DMS 273 (cell line): ENCODE results near the gene DOCK2.
"Not testable (repeated sequence)": the region's sequence is repeated elsewhere in the genome, so short reads cannot be mapped to it uniquely, and the experiment has no call there.

Experiments used
- DNase-seq: peaks from one replicate; lab custom pipeline; 2025; ENCODE audit not compliant: unreplicated experiment; lab: John Stamatoyannopoulos, UW

Gene DOCK2

GRCh38 chr5:169933616-169934015 lies 296.5 kb downstream of the DOCK2 start:
- DNase-seq = peak; percentile 34

DNA sequence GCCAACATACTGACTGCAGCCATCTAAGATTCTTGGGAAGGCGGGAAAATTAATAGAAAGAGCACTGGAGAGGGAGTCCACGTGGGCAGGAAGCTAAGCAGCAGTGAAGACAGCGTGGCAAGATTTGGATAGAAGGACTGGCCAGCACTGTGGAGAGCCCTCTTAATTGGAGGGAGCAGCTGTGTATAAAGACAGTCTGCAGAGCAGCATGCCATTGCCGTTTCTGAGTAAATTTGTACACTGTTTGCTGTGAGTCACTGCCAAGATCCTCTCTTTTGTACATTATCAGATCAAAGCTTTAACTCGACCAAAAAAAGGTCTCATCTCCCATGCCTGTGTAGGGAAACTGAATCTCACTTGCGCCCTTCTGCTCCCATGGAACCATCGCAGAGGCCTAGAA lies 297.9 kb downstream of the DOCK2 start:
- DNase-seq = no peak

- no peak for DNase-seq
Measured at GRCh38 chr5:169935762-169936161, 298.7 kb downstream of the DOCK2 start.

- no peak for DNase-seq
Measured at GRCh38 chr5:169938439-169938838, 301.4 kb downstream of the DOCK2 start.

DNA sequence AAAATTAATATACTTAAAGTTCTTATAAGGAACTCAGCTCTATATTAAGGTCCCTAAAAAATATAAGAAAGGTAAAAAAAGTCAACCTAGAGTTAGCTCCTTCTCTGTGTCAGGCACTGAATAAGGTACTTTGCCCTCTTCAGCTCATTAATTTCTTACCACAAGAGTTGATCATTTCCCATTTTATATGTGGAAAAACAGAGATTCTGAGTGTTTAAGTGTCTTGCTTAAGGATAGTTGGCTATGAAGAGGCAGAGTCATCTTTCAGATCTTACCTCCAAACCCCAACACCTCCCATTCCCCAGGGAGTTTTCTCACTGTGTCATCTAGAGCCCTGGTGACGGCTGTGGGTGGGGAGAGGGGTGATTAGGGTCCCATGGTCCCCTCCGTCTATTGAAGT lies 302.7 kb downstream of the DOCK2 start:
- no peak for DNase-seq

- no peak for DNase-seq
Measured at GRCh38 chr5:169941542-169941941, 304.5 kb downstream of the DOCK2 start.

DNA sequence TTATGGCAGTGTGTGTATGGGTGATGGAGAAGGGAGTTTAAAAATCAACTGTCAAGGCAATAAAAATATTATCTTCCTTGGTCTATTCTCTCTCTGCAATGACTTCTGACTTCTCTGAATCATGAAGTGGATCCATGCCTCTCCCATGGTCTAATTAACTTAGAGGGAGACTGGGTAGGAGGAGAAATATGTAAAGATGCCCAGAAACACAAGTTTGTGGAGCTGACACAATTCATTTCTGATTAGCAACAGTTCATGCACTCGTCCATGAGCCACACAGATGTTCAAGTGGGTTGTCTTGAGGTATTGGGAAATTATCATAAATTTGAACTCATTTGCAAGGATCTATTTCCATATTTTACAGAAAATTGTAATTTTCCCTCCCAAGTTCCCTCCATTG lies 305.1 kb downstream of the DOCK2 start:
- DNase-seq = no peak

- no peak for DNase-seq
Measured at GRCh38 chr5:169943026-169943425, 306.0 kb downstream of the DOCK2 start.

GRCh38 chr5:169944115-169944514 lies 307.0 kb downstream of the DOCK2 start:
- DNase-seq = no peak

DNA sequence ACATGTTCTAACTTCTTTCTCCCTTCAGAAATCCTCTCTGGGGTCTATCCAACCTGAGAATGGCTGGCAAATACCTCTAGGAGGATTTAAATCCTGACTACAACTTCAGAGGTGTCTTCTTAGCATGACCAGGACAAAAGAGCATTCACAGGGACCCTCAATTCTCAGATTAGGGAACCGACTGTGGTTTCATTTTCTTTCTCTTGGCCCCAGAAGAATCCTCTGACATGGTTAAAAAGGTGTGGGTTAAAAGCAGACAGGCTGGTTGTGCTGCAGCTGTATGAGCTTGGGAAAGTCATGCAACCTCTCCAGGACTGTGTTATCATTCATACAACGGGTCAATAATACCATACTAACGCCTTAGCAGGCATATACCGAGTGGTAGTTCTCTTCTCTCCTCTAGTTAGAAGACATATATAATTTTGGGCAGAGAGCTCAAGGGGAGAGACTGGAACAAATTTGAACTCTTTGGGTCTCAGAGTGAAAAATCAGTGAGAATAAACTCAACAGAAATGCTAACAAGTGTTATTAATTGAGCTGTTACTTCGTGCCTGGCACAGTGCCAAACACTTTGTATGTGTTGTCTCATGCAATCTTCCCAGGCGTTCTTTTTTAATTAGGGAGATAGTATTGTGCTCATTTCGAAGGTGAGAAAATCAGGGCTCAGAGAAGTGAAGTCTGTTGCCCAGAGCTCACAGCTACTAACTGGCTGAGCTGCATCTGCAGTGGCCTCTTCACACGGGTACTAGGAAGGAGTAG lies 308.0 kb downstream of the DOCK2 start:
- peak; percentile 29 for DNase-seq

DNA sequence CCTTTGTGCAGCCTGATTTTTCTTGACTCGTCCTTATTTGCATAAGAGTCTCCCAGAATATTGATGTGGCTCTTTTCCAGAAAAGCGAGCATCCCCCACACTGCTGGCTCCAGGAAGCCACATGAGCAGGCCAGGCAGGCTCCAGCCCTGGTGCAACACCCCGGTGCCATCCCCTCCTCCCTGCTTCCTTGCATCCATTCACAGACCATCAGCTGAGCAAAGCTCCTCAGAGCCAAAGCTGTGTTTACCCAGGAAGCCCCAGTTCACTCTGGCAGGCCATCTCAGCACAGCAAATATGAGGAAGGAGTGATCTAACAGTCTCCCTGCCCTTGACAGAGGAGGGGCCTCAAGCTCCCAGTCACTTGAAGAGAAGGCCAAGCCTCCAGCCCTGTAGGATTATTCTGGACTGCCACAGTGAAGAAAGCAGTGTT lies 308.8 kb downstream of the DOCK2 start:
- DNase-seq = no peak

- no peak for DNase-seq
Measured at GRCh38 chr5:169946743-169947295, 309.7 kb downstream of the DOCK2 start.

GRCh38 chr5:169950333-169950732 lies 313.3 kb downstream of the DOCK2 start:
- no peak for DNase-seq

DNA sequence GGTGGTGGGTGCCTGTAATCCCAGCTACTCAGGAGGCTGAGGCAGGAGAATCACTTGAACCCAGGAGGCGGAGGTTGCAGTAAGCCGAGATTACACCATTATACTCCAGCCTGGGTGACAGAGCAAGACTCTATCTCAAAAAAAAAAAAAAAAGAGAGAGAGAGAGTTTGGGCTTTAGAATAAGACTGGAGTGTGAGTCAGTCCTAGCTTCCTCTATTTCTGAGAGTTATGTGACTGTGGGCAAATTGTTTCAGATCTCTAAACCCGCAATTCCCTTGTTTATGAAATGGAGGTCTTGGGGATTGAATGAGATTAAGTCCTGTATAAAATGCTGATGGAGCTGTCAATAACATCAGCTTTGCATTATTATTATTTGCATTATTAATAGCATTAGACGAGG lies 316.1 kb downstream of the DOCK2 start:
- not testable (repeated sequence) for DNase-seq

GRCh38 chr5:169954786-169955185 lies 317.7 kb downstream of the DOCK2 start:
- DNase-seq = peak; percentile 82

DNA sequence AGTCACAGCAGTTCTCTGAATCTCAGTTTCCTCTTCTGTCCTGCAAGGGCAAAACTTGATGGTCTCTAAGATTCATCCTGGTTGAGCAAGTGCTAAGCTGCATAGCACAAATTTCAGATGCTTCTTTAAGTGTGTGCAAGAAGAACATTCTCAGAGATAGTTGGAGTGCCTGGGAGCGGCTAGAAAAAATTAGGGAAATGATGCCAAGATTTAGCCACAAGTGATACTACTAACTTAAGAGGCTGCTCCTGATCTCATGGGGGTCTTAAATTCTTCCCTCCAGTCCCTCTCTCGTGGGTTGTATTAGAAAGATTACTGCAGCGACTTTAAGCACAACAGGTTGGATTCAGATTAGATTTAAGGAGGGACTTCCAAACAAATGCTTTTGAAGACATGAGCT lies 319.1 kb downstream of the DOCK2 start:
- DNase-seq = no peak

DNA sequence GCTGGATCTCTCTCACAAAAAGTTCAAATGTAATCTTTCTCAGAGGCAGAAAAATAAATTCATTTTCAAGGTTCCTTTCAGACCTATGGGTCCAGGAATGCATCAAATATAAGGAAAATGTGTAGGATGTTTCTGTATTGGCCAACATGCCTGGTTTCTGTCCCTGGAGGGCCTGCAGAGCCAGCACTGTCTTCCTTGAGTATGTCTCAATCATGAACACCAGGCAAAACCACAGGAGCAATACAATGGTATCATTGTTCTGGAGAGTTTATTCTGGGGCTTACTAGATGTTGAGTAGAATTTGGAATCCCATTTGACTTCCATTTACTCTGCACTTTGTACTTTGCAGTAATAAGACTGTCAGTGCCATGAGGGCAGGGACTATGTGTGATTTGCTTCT lies 319.7 kb downstream of the DOCK2 start:
- no peak for DNase-seq

DNA sequence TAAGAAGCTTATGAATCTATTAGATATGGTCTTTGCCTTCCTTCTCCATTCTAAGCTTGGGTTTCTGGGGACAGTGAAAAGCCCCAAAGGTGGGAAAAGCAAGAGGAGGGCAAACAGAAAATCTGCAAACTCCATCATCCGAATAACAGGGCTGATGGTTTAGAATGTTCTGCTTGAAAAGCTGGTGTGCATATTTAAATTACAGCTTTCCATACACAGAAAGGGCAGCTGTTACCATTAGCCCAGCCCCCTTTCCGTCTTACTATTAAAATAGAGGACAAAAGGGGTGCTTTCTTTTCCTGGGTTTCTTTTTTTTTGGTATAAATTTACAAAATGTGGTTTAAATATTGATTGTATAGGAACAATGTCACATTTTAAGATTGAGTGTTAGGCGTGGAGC lies 321.2 kb downstream of the DOCK2 start:
- DNase-seq = no peak

- DNase-seq = no peak
Measured at GRCh38 chr5:169960659-169961058, 323.6 kb downstream of the DOCK2 start.

GRCh38 chr5:169964246-169964645 lies 327.2 kb downstream of the DOCK2 start:
- no peak for DNase-seq

DNA sequence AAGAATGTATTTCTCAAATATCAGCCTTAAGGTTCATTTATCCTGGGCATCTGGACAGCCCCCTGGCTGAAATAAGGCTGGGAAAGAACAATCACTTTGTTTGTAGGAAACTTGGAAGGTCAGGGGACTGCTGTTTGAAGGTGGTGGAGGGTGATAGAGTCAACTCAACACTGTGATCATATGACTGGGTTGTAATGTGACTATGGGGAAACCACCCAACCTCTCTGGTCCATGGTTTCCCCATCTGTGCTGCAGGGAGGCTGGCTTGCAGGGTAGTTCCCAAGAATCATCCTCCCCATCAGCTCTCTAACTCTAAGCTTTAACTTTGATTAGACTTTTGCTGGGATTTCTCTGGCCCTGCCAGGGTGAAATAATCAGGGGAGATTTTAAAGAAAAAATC lies 333.3 kb downstream of the DOCK2 start:
- DNase-seq = no peak

DNA sequence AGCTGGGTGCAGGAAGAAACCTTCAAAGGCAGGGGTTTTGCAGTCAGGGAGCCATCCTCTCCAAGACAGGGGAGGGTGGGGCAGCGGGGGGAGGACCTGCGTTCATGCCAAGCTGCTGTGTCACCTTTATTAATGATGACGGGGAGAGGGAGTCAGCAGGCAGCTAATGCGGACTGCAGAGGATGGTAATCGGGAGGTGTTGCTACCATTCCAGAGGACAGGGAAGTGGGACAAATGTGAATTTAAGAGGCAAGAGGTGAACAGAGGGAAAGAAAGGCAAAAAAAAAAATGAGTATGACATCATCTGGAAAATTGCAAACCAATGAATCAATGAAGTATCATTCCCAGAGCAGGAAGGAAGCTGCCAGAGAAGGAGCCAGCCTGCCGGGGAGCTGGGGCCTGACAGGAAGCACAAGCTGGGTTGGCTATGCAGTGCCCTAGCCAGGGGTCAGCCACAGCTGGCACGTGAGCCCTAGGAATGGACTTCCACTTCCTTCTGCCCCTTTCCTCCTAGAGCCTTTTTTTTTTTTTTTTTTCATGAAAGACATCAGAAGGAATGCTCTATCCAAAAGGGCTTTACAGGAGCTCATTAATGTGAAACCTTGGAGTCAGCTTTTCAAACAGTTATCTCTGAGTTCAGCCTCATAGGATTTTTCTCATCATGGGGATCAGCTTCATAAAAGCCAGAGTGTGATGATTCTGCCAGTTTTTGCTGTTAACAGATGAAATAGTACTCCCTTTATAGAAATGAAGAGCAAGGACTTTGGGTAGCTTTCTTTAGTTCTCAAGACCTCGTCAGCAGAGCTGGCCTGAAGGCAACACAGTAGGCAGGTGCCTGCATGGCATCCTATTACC lies 334.1 kb downstream of the DOCK2 start:
- no peak for DNase-seq
